NT2/D1 (cell line): ENCODE results near the gene NR2C2.
A peak's percentile ranks its signal among the peaks of the same experiment; 100 is the strongest.

Experiments
- DNase-seq: peaks from one replicate; pipeline ENCODE4 v3.0.0-alpha.2; 2011; ENCODE audit warnings: low read depth, low spot score
- H3K27me3 ChIP-seq: 2 replicates; pipeline ENCODE4 v1.6.0; 2011; ENCODE audit warnings: mild to moderate bottlenecking; ENCODE audit not compliant: insufficient read length, insufficient read depth
- H3K36me3 ChIP-seq: 2 replicates; pipeline ENCODE4 v1.6.1; 2011; ENCODE audit warnings: mild to moderate bottlenecking, low read length, mixed read lengths; ENCODE audit not compliant: insufficient read depth, insufficient read length
- H3K4me1 ChIP-seq: 2 replicates; pipeline ENCODE4 v1.5.1; 2011; ENCODE audit not compliant: insufficient read depth, insufficient read length
- H3K4me3 ChIP-seq: 2 replicates; pipeline ENCODE4 v1.5.1; 2011; ENCODE audit warnings: low read depth; ENCODE audit not compliant: insufficient read length
- H3K9ac ChIP-seq: 2 replicates; pipeline ENCODE4 v1.6.0; 2011; ENCODE audit warnings: low read depth; ENCODE audit not compliant: insufficient read length
- H3K9me3 ChIP-seq: 2 replicates; pipeline ENCODE4 v1.5.1; 2011; ENCODE audit warnings: mild to moderate bottlenecking, low read length; ENCODE audit not compliant: insufficient read depth
- SUZ12 ChIP-seq: IDR thresholded peaks from 2 replicates; pipeline ENCODE4 v1.6.1; 2011; ENCODE audit not compliant: insufficient read length, insufficient read depth; ENCODE audit errors: extremely low read depth
- YY1 ChIP-seq: IDR thresholded peaks from 2 replicates; pipeline ENCODE4 v1.6.1; 2011; ENCODE audit not compliant: insufficient read length, insufficient read depth
- ZNF274 ChIP-seq: IDR thresholded peaks from 2 replicates; pipeline ENCODE4 v1.6.1; 2011; ENCODE audit warnings: mild to moderate bottlenecking, low read depth, low read length

Gene NR2C2

DNA sequence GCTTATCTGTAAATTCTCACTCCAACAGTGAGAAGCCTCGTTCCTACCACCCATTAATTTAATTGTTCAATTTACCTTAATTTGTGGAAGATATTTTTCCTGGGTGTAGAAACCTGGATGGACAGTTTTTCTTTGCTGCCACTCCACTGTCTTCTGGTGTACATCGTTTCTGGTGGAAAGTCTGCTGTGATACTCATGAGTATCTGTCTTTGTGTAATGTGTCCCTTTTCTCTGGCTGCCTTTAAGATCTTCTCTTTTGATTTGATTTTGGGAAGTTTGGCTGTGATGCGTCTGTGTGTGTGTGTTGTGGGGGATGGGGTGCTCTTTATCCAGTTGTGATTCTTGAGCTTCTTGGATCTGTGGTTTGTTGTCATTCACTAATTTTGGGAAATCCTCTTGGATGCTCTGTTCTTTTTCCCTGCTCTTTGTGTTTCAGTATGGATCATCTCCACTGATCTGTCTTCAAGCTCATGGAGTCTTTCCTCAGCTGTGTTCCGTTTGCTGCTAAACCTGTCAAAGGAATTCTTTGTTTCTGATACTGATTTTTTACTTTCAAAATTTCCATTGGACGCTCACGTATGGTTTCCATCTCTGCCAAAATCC, 42.2 kb upstream of the NR2C2 start:
- TF ChIP-seq YY1, result no peak
- TF ChIP-seq ZNF274, result no peak
- TF ChIP-seq SUZ12, result no peak
- Histone ChIP-seq H3K36me3 (peaks cover 35% of the 10 kb centered on the region), H3K9ac (no peak overlapping the region), H3K4me3 (no peak overlapping the region), H3K27me3 (no peaks in the 10 kb centered on the region), H3K4me1 (peaks cover 6% of the 10 kb centered on the region), H3K9me3 (0 out of 2 replicates have a peak, but pooled peaks cover 10% of the 10 kb centered on the region)
- no peak for DNase-seq

GRCh38 chr3:14906355-14906971, 40.9 kb upstream of the NR2C2 start:
- H3K27me3 ChIP-seq, result no peaks in the 10 kb centered on the region
- 0 out of 2 replicates have a peak, but pooled peaks cover 10% of the 10 kb centered on the region for H3K9me3 ChIP-seq
- peak overlapping the region; percentile 22 for H3K9ac ChIP-seq
- peaks cover 35% of the 10 kb centered on the region for H3K36me3 ChIP-seq
- no peak for DNase-seq
- no peak overlapping the region for H3K4me3 ChIP-seq
- peaks cover 3% of the 10 kb centered on the region for H3K4me1 ChIP-seq
- TF ChIP-seq YY1 (no peak), ZNF274 (no peak), SUZ12 (no peak)

- DNase-seq, result no peak
- Histone ChIP-seq H3K36me3 (peaks cover 43% of the 10 kb centered on the region), H3K9ac (no peak overlapping the region), H3K27me3 (no peaks in the 10 kb centered on the region), H3K4me1 (peaks cover 3% of the 10 kb centered on the region), H3K4me3 (no peak overlapping the region), H3K9me3 (0 out of 2 replicates have a peak, but pooled peaks cover 10% of the 10 kb centered on the region)
- TF ChIP-seq SUZ12 (no peak), YY1 (no peak), ZNF274 (no peak)
Observed at GRCh38 chr3:14907043-14907966, 40.1 kb upstream of the NR2C2 start.

- Histone ChIP-seq H3K9me3 (0 out of 2 replicates have a peak, but pooled peaks cover 10% of the 10 kb centered on the region), H3K36me3 (peaks cover 40% of the 10 kb centered on the region), H3K4me3 (no peak overlapping the region), H3K27me3 (no peaks in the 10 kb centered on the region), H3K9ac (no peak overlapping the region), H3K4me1 (peaks cover 3% of the 10 kb centered on the region)
- no peak for DNase-seq
- no peak for TF ChIP-seq SUZ12
- TF ChIP-seq YY1, result no peak
- no peak for TF ChIP-seq ZNF274
Observed at GRCh38 chr3:14909250-14909649, 38.1 kb upstream of the NR2C2 start.

DNA sequence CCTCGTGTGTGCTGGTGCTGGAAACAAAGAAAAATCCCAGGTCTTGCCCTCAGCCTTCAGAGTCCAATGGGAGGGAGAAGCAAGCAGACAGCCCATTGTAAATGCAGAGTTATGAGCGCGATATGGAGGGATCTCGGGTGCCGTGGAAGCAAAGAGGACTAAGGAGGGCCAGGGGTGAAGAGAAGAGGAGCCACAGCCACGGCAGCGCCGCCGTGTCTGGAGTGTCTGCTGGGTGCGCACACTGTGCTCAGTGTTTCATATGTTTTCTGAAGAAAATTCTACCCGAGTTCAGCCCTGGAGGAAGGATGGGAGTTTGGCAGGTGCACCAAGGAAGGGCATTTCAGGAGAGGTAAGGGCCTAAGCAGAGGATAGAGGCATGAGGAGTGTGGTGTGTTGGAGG, 35.7 kb upstream of the NR2C2 start:
- Histone ChIP-seq H3K27me3 (no peaks in the 10 kb centered on the region), H3K9ac (no peak overlapping the region), H3K36me3 (peaks cover 34% of the 10 kb centered on the region), H3K4me3 (no peak overlapping the region), H3K4me1 (peaks cover 3% of the 10 kb centered on the region), H3K9me3 (no peaks in the 10 kb centered on the region)
- no peak for DNase-seq
- TF ChIP-seq YY1 (no peak), SUZ12 (no peak), ZNF274 (no peak)

DNA sequence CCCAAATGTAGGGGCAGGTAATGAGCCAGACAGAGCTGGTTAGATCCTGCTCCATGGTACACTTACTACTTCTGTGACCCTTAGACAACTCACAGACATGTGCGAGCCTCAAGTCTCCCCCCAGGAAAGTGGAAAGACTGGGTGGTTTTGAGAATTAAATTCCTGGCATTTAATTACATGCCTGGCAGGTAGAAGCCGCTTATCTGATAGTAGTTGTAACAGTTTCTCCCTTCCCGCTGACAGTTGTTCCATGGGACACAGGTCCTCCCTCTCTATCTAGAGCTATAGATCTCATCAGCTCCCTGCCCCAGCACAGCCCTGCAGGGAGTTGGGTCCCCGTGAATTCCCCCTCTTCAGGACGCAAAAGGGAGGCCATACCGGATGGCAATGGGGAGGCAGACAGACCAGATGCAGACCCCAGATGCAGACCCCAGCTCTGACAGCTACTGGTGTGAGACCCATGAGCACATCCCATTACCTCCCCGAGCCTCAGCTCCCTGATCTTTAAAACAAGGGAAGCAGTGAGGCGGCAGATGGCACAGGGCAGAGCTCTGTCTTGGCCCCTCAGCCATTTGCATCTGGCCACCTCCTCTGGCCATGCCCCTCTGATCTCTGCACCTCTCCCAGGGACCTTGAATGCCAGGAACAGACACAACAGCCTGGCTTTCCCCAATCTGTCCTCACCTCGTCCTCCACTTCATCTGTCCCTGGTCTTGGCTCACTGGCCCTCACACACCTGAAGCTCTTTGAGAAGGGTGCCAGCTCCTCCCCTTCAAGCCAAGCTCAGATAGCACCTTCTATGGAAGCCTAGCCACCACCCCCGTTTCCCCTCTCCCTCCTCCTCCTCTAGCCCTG, 34.1 kb upstream of the NR2C2 start:
- DNase-seq, result no peak
- H3K4me1 ChIP-seq, result no peaks in the 10 kb centered on the region
- no peak for TF ChIP-seq YY1
- TF ChIP-seq SUZ12, result no peak
- no peak for TF ChIP-seq ZNF274
- H3K9me3 ChIP-seq, result no peaks in the 10 kb centered on the region
- no peaks in the 10 kb centered on the region for H3K27me3 ChIP-seq
- no peak overlapping the region for H3K9ac ChIP-seq
- peaks cover 35% of the 10 kb centered on the region for H3K36me3 ChIP-seq
- no peak overlapping the region for H3K4me3 ChIP-seq
